Ovary (tissue), 3 donors: ENCODE measurements around the gene TREM2.

ENCODE experiments used
- EP300 ChIP-seq: sonication (generic); formaldehyde crosslinking; IDR thresholded peaks from one replicate; pipeline ENCODE4 v1.6.1; 2017; ENCODE audit warnings: antibody characterized with exemption
- POLR2A ChIP-seq: fragments of 450-650 bp; IDR thresholded peaks from one replicate; pipeline ENCODE4 v1.6.1; 2017; ENCODE audit warnings: antibody characterized with exemption, mild to moderate bottlenecking, moderate library complexity
- TF ChIP-seq, protein P1 (sequence below), 3 donors: fragments of 450-650 bp in 2 of 3; fragments of 200-600 bp in 1 of 3; IDR thresholded peaks; one replicate each; pipeline versions ENCODE4 v1.5.1 to v1.8.0; 2016 to 2022; ENCODE audit warnings: antibody characterized with exemption in 3 of 3, mild to moderate bottlenecking in 1 of 3
- donor health status: DM: no; HTN: no; CAD: no.

GRCh38 chr6:41191569-41191968 is 28.7 kb upstream of the TREM2 start:
- TF ChIP-seq, protein P1, sequence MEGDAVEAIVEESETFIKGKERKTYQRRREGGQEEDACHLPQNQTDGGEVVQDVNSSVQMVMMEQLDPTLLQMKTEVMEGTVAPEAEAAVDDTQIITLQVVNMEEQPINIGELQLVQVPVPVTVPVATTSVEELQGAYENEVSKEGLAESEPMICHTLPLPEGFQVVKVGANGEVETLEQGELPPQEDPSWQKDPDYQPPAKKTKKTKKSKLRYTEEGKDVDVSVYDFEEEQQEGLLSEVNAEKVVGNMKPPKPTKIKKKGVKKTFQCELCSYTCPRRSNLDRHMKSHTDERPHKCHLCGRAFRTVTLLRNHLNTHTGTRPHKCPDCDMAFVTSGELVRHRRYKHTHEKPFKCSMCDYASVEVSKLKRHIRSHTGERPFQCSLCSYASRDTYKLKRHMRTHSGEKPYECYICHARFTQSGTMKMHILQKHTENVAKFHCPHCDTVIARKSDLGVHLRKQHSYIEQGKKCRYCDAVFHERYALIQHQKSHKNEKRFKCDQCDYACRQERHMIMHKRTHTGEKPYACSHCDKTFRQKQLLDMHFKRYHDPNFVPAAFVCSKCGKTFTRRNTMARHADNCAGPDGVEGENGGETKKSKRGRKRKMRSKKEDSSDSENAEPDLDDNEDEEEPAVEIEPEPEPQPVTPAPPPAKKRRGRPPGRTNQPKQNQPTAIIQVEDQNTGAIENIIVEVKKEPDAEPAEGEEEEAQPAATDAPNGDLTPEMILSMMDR (IDR thresholded peaks at IDR 0.05), result no peak
- no peak for TF ChIP-seq POLR2A
- TF ChIP-seq EP300, result no peak
